Panc1 (cell line): ENCODE measurements around the gene MAP3K14.

Experiments used
- CTCF ChIP-seq: fragments of 450-650 bp; IDR thresholded peaks from 2 replicates; pipeline ENCODE4 v1.5.1; 2017; ENCODE audit warnings: mild to moderate bottlenecking
- SIN3A ChIP-seq: IDR thresholded peaks from 2 replicates; pipeline ENCODE4 v1.6.1; 2012; ENCODE audit warnings: low read depth, mild to moderate bottlenecking, low read length, moderate library complexity, borderline replicate concordance; ENCODE audit not compliant: insufficient read depth
- TF ChIP-seq, protein P1 (sequence below), 2 experiments: IDR thresholded peaks; 2 replicates each; pipeline ENCODE4 v1.6.1; 2011 to 2012; ENCODE audit warnings: low read depth in 2 of 2, control low read depth in 1 of 2, low read length in 1 of 2, mild to moderate bottlenecking in 1 of 2, moderate library complexity in 1 of 2; ENCODE audit not compliant: insufficient read depth in 1 of 2

GRCh38 chr17:45290269-45290765, 26.5 kb downstream of the MAP3K14 start:
- TF ChIP-seq CTCF, result no peak
- TF ChIP-seq, protein P1, sequence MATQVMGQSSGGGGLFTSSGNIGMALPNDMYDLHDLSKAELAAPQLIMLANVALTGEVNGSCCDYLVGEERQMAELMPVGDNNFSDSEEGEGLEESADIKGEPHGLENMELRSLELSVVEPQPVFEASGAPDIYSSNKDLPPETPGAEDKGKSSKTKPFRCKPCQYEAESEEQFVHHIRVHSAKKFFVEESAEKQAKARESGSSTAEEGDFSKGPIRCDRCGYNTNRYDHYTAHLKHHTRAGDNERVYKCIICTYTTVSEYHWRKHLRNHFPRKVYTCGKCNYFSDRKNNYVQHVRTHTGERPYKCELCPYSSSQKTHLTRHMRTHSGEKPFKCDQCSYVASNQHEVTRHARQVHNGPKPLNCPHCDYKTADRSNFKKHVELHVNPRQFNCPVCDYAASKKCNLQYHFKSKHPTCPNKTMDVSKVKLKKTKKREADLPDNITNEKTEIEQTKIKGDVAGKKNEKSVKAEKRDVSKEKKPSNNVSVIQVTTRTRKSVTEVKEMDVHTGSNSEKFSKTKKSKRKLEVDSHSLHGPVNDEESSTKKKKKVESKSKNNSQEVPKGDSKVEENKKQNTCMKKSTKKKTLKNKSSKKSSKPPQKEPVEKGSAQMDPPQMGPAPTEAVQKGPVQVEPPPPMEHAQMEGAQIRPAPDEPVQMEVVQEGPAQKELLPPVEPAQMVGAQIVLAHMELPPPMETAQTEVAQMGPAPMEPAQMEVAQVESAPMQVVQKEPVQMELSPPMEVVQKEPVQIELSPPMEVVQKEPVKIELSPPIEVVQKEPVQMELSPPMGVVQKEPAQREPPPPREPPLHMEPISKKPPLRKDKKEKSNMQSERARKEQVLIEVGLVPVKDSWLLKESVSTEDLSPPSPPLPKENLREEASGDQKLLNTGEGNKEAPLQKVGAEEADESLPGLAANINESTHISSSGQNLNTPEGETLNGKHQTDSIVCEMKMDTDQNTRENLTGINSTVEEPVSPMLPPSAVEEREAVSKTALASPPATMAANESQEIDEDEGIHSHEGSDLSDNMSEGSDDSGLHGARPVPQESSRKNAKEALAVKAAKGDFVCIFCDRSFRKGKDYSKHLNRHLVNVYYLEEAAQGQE (IDR thresholded peaks at IDR 0.05; ENCODE audit: insufficient read depth in 1 of 2, low read depth in 2 of 2, low read length in 1 of 2), result no peak
- no peak for TF ChIP-seq SIN3A
